IPS-15b (cell line): ENCODE data around the gene PARVB.
"Not testable (repeated sequence)": the region's sequence is repeated elsewhere in the genome, so short reads cannot be mapped to it uniquely, and the experiment has no call there.

Experiments used
- H3K27me3 ChIP-seq: one replicate; pipeline ENCODE4 v1.6.1; 2013; ENCODE audit warnings: low read length; ENCODE audit not compliant: control insufficient read depth, insufficient read depth
- H3K36me3 ChIP-seq: one replicate; pipeline ENCODE4 v1.6.1; 2013; ENCODE audit warnings: low read length; ENCODE audit not compliant: control insufficient read depth, insufficient read depth
- H3K4me1 ChIP-seq: one replicate; pipeline ENCODE4 v1.6.1; 2013; ENCODE audit warnings: mild to moderate bottlenecking, low read length; ENCODE audit not compliant: control insufficient read depth, insufficient read depth
- H3K4me3 ChIP-seq: one replicate; pipeline ENCODE4 v1.5.1; 2013; ENCODE audit warnings: low read depth, low read length
- H3K9ac ChIP-seq: one replicate; pipeline ENCODE4 v1.6.1; 2013; ENCODE audit warnings: low read depth, mild to moderate bottlenecking, low read length
- H3K9me3 ChIP-seq: one replicate; pipeline ENCODE4 v1.6.1; 2013; ENCODE audit warnings: mild to moderate bottlenecking, low read length; ENCODE audit not compliant: control insufficient read depth, insufficient read depth

The PARVB gene

DNA sequence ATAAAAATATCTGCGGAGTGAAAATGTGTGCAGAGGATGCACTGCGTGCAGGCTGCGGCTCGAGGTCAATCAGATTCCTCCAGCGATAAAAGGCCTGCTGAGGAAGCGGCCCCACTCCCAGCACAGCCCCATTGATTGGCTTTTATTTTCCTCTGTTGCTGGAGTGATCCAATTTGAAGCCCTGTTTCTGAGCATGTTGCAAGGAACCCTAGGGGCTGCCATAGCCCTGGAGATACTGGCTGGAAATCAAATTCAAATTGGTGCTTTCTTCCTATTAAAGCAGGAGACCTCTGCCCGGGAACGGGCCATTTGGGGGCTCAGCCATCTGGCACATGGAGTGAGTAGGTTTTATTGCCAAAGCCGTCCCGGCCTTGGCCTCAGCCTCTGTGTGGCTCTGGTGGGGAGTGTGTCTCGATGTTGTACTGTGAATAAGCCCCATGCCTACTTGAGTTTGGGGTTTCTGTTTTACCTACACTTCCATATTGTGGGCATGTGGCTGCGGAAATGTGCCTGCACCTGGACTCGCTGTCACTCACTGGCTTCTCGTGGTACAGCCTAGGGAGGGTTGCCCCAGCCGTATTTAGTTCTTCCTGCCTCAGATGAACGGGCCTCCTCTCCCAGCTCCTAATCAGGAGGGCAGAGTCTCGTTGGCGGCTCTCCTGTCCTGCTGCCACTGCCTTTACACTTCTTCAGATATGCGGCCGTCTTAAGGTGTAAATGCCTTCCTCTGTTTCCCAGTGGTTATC, 25.6 kb downstream of the PARVB start:
- no peaks in the 10 kb centered on the region for H3K27me3 ChIP-seq
- no peaks in the 10 kb centered on the region for H3K9me3 ChIP-seq
- H3K36me3 ChIP-seq, result no peaks in the 10 kb centered on the region
- no peak overlapping the region for H3K4me3 ChIP-seq
- H3K9ac ChIP-seq, result no peak overlapping the region
- H3K4me1 ChIP-seq, result no peaks in the 10 kb centered on the region

DNA sequence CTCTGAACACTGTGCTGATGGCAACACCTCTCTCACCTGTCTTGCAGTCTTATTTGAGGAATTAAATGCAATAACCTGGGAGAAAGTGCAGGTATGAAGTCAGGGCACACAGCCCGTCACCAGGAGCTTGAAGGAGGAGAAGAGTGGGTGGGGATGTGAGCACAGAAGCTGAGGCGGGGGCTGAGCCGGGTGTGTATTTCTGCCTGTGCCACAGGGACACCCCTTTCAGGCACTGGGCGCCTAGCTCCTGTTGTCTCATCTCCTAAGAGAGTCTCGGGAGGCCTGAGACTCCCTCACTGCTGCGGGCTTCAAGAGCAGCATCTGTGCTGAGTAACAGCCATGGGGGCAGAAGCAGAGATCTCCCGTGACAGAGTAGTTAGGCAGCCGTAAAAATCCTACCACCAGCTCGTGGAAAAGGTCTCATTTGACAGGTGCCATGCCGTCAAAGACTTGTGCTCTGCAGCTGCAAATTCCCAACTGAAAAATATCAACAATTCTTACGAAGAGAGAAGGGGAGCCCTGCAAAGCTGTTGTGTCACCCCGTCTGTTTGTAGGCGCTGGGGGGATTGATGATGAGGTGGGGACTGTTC, 26.8 kb downstream of the PARVB start:
- Histone ChIP-seq H3K36me3 (no peaks in the 10 kb centered on the region), H3K9ac (no peak overlapping the region), H3K9me3 (no peaks in the 10 kb centered on the region), H3K27me3 (no peaks in the 10 kb centered on the region), H3K4me1 (no peaks in the 10 kb centered on the region), H3K4me3 (no peak overlapping the region)

DNA sequence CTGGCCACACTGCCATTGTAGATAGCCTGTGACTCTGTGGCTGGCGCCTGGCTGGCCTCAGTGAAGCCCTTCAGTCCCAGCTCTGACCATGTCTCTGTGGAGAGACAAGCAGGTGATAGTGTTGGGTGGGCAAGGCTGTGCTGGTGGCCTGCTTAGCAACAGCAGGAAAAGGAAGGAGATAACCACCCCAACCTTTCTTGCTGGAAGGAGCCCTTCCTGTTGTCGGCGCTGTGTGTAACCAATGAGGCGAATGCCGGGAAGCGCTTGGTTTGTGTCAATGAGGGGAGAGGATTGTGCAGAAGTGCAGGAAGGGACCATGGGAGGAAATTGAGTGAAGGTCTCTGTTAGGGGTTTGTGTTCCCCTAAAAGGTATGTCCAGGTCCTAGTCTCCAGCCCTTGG, 27.3 kb downstream of the PARVB start:
- no peaks in the 10 kb centered on the region for H3K4me1 ChIP-seq
- H3K36me3 ChIP-seq, result no peaks in the 10 kb centered on the region
- no peaks in the 10 kb centered on the region for H3K9me3 ChIP-seq
- H3K27me3 ChIP-seq, result no peaks in the 10 kb centered on the region
- H3K4me3 ChIP-seq, result no peak overlapping the region
- H3K9ac ChIP-seq, result no peak overlapping the region

GRCh38 chr22:44051961-44052360, 27.9 kb downstream of the PARVB start:
- H3K36me3 ChIP-seq, result no peaks in the 10 kb centered on the region
- H3K9ac ChIP-seq, result no peak overlapping the region
- no peaks in the 10 kb centered on the region for H3K27me3 ChIP-seq
- H3K4me3 ChIP-seq, result no peak overlapping the region
- H3K4me1 ChIP-seq, result no peaks in the 10 kb centered on the region
- no peaks in the 10 kb centered on the region for H3K9me3 ChIP-seq

GRCh38 chr22:44055805-44056204, 31.7 kb downstream of the PARVB start:
- Histone ChIP-seq H3K9me3 (no peaks in the 10 kb centered on the region), H3K4me1 (no peaks in the 10 kb centered on the region), H3K36me3 (no peaks in the 10 kb centered on the region), H3K9ac (no peak overlapping the region), H3K4me3 (no peak overlapping the region), H3K27me3 (no peaks in the 10 kb centered on the region)

GRCh38 chr22:44056649-44057048, 32.5 kb downstream of the PARVB start:
- not testable (repeated sequence) for H3K4me3 ChIP-seq, H3K36me3 ChIP-seq, H3K9ac ChIP-seq, H3K4me1 ChIP-seq, H3K27me3 ChIP-seq, H3K9me3 ChIP-seq

DNA sequence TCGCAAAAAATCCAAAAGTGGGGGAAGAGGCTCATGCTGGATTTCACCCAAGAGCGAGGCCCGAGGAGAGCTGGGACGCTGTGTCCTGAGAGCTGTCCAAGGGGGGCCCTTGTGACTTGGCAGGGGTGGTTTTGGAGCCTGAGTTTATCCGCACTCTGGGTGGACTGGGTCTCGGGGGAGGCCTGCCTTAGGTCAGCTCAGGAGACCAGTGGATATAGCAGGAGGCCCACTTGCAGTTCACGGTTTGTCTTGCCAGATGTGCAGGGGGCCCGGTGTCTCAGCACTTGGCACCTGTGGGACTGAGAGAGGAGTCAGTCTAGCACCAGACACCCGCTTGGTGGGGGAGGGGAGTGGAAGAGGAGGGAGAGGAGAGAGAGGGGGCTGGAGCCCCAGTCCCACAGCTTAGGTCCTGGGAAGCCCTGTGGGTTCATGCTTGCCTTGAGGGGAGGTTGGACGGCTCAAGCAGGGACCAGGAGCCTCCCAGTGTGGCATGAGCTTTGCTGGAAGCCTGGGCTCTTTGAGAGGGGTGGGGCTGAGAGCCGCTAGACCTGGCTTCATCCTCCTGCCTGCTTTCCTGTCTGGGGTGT, 33.4 kb downstream of the PARVB start:
- no peaks in the 10 kb centered on the region for H3K9me3 ChIP-seq
- no peaks in the 10 kb centered on the region for H3K27me3 ChIP-seq
- no peaks in the 10 kb centered on the region for H3K36me3 ChIP-seq
- H3K4me3 ChIP-seq, result no peak overlapping the region
- no peaks in the 10 kb centered on the region for H3K4me1 ChIP-seq
- no peak overlapping the region for H3K9ac ChIP-seq

DNA sequence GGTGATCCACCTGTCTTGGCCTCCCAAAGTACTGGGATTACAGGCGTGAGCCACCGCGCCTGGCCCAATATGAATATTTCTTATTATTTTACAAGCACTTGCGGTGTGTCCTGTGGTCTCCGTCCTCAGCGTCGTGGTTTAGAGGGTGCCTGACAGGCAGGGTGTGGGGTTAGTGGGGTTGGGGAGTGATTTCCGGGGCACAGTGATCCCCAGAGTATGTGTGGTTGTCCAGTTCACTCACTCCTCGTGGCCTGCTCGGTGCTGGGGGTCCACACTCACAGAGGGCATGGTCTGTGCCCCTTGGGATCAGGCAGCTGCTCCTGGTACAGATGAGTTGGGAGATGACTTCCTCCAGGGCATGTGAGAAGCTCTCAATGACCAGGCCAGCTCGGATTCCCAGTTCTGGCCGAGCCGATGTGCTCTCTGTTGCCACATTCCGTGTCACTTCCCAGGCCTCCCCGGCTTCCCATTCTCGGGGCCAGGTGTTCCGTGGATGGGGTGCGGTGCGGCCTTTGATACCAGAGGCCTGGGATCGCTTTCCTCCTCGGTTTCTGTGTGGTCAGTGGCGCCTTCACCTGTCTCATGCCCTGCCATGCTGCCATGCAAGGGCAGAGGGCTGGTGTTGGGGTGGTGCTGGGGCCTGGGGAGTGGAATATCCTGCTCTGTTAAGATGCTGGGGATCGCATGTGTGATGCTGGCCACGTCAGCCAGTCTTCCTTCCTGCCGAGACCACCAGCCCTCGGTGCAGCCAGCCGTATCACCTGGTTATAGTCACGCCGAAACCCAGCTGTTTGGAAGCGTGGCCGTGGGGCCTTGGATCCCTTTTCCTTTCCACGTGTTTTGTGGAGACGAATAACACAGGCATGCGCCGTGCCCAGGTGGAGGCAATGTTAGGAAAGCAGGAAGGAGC, 39.6 kb downstream of the PARVB start:
- Histone ChIP-seq H3K4me3 (no peak overlapping the region), H3K9me3 (no peaks in the 10 kb centered on the region), H3K27me3 (no peaks in the 10 kb centered on the region), H3K4me1 (no peaks in the 10 kb centered on the region), H3K9ac (no peak overlapping the region), H3K36me3 (no peaks in the 10 kb centered on the region)

- no peak overlapping the region for H3K9ac ChIP-seq
- no peak overlapping the region for H3K4me3 ChIP-seq
- no peaks in the 10 kb centered on the region for H3K4me1 ChIP-seq
- no peaks in the 10 kb centered on the region for H3K9me3 ChIP-seq
- H3K27me3 ChIP-seq, result no peaks in the 10 kb centered on the region
- H3K36me3 ChIP-seq, result no peaks in the 10 kb centered on the region
Observed at GRCh38 chr22:44067033-44067432, 42.9 kb downstream of the PARVB start.

- H3K36me3 ChIP-seq, result no peaks in the 10 kb centered on the region
- H3K9ac ChIP-seq, result no peak overlapping the region
- no peak overlapping the region for H3K4me3 ChIP-seq
- no peaks in the 10 kb centered on the region for H3K4me1 ChIP-seq
- no peaks in the 10 kb centered on the region for H3K27me3 ChIP-seq
- no peaks in the 10 kb centered on the region for H3K9me3 ChIP-seq
Observed at GRCh38 chr22:44067901-44068300, 43.8 kb downstream of the PARVB start.

DNA sequence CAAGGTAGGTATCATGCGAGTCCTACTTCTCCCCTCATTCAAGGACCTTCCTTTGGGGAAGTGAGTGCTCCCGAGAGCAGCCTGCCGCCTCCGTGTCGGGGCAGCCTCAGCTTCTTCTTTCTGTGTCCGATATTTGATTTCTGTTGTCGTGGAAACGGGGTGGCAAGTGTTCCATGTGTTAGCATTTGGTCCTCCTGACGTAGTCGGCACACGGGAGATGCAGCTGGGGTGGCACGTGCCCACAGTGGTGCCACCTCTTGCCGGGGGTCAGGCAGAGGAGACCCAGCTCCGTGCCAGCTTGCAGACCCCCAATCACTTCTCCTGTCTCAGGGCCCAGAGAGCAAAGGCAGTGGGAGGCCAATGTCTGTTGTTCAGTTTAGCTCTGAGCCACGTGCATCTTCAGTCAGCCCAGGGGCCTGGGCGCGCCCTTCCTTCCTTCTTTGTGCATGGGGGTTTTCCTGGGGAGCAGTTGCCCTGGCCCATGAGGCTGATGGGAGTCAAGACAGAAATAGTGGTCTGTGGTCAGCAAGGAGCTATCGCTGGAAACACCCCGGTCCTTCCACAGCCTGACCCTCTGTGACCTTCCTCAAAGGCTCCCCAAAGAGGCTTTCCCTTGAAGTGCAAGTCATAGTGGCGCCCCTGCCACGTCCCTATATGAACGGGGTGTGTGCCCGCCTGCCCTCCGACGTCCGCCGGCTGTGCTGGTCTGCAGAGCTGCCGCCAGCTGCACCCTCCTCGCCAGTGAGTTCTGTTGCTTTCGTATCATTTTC, 44.5 kb downstream of the PARVB start:
- no peaks in the 10 kb centered on the region for H3K9me3 ChIP-seq
- no peaks in the 10 kb centered on the region for H3K27me3 ChIP-seq
- H3K4me3 ChIP-seq, result no peak overlapping the region
- no peaks in the 10 kb centered on the region for H3K36me3 ChIP-seq
- H3K9ac ChIP-seq, result no peak overlapping the region
- H3K4me1 ChIP-seq, result no peaks in the 10 kb centered on the region
